MCF 10A (cell line): Measurements from ENCODE around the gene SRPK3. TPM values are rescaled to one million over a fixed set of nuclear protein-coding genes. Genes with fewer than 3 reads are reported as not detected.
"Not testable (repeated sequence)": the region's sequence is repeated elsewhere in the genome, so short reads cannot be mapped to it uniquely, and the experiment has no call there.

Source experiments
- BruUV-seq: library from RNA; stranded (reverse); fragments of 400-500 nt; replicated peaks from 2 replicates; lab custom pipeline; 2021; lab: Mats Ljungman, UMichigan
- CTCF ChIA-PET: fragments of 300-600 bp; sonication (Branson Sonifier 250); formaldehyde crosslinking; extraction: SDS; loops from one replicate; lab custom pipeline; 2021; ENCODE audit warnings: antibody characterized with exemption, inconsistent platforms; lab: Yijun Ruan, JAX
- POLR2A ChIA-PET: fragments of 300-600, 350-650 bp; sonication (Branson Sonifier 250); formaldehyde crosslinking; extraction: SDS; loops from one replicate; lab custom pipeline; 2020; ENCODE audit warnings: antibody characterized with exemption, inconsistent platforms; lab: Yijun Ruan, JAX
- DNase-seq: peaks from one replicate; pipeline ENCODE4 v3.0.0-alpha.2; 2018; ENCODE audit not compliant: unreplicated experiment
- H3K27ac Mint-ChIP-seq: one replicate; pipeline ENCODE4 v1.8.0; 2022; ENCODE audit warnings: mild to moderate bottlenecking, low read depth, mixed read lengths; ENCODE audit not compliant: unreplicated experiment
- H3K27me3 Mint-ChIP-seq: one replicate; pipeline ENCODE4 v1.8.0; 2022; ENCODE audit warnings: mixed read lengths; ENCODE audit not compliant: insufficient read depth, unreplicated experiment
- H3K36me3 Mint-ChIP-seq: one replicate; pipeline ENCODE4 v1.8.0; 2022; ENCODE audit warnings: mild to moderate bottlenecking, moderate library complexity, mixed read lengths; ENCODE audit not compliant: insufficient read depth, unreplicated experiment
- H3K4me1 Mint-ChIP-seq: one replicate; pipeline ENCODE4 v1.8.0; 2022; ENCODE audit warnings: mixed read lengths; ENCODE audit not compliant: insufficient read depth, unreplicated experiment
- H3K4me3 Mint-ChIP-seq: one replicate; pipeline ENCODE4 v1.8.0; 2022; ENCODE audit warnings: mild to moderate bottlenecking, moderate library complexity, mixed read lengths; ENCODE audit not compliant: unreplicated experiment
- H3K9me3 Mint-ChIP-seq: one replicate; pipeline ENCODE4 v1.8.0; 2022; ENCODE audit warnings: mixed read lengths; ENCODE audit not compliant: unreplicated experiment
- CTCF ChIP-seq: fragments of 200-600 bp; IDR thresholded peaks from one replicate; pipeline ENCODE4 v1.8.0; 2022; ENCODE audit warnings: antibody characterized with exemption, mild to moderate bottlenecking; ENCODE audit not compliant: unreplicated experiment
- intact Hi-C: fragments of 100-400 bp; cut with micrococcal nuclease; formaldehyde crosslinking; loops from 2 replicates; pipeline ENCODE4 v1.14.1; 2022
- total RNA-seq: library from RNA; stranded (reverse); gene quantifications from 2 replicates; pipeline ENCODE4 v1.2.3, GENCODE V29; 2022

Gene SRPK3
- total RNA-seq, 1 experiment from 2014 or later = not detected

GRCh38 chrX:153816831-153817690 is 36.2 kb downstream of the SRPK3 start:
- H3K4me3 Mint-ChIP-seq = no peak overlapping the region
- H3K36me3 Mint-ChIP-seq = no peaks in the 10 kb centered on the region
- TF ChIP-seq CTCF = no peak
- intact Hi-C loops = no loop called here
- no peaks in the 10 kb centered on the region for H3K9me3 Mint-ChIP-seq
- ChIA-PET CTCF (no interaction called here), POLR2A (no interaction called here)
- H3K27me3 Mint-ChIP-seq = peaks cover 26% of the 10 kb centered on the region
- no peaks in the 10 kb centered on the region for H3K4me1 Mint-ChIP-seq
- no TSS peak for BruUV-seq
- H3K27ac Mint-ChIP-seq = no peak overlapping the region
- DNase-seq = no peak

GRCh38 chrX:153818064-153818463 is 37.2 kb downstream of the SRPK3 start:
- H3K27ac Mint-ChIP-seq, H3K9me3 Mint-ChIP-seq, POLR2A ChIA-PET, BruUV-seq, intact Hi-C loops, H3K4me3 Mint-ChIP-seq, H3K4me1 Mint-ChIP-seq, DNase-seq, H3K36me3 Mint-ChIP-seq: not testable (repeated sequence)
- H3K27me3 Mint-ChIP-seq = peaks cover 26% of the 10 kb centered on the region
- CTCF ChIA-PET = interaction anchor here (0.6 kb wide), 2 partner anchors 28 to 124 kb away, joined by 3 to 4 read pairs; no protein-coding TSS in a partner anchor

- no peak for TF ChIP-seq CTCF
- BruUV-seq = no TSS peak
- DNase-seq = no peak
- no peaks in the 10 kb centered on the region for H3K36me3 Mint-ChIP-seq
- H3K27me3 Mint-ChIP-seq = peaks cover 22% of the 10 kb centered on the region
- ChIA-PET POLR2A (no interaction called here), CTCF (interaction anchor here (0.6 kb wide), 2 partner anchors 27 to 124 kb away, joined by 3 to 4 read pairs; no protein-coding TSS in a partner anchor)
- intact Hi-C loops = no loop called here
- no peak overlapping the region for H3K4me3 Mint-ChIP-seq
- H3K27ac Mint-ChIP-seq = no peak overlapping the region
- H3K4me1 Mint-ChIP-seq = no peaks in the 10 kb centered on the region
- H3K9me3 Mint-ChIP-seq = no peaks in the 10 kb centered on the region
Measured at GRCh38 chrX:153818571-153819383, 37.9 kb downstream of the SRPK3 start.

- no peaks in the 10 kb centered on the region for H3K36me3 Mint-ChIP-seq
- no TSS peak for BruUV-seq
- TF ChIP-seq CTCF = no peak
- H3K27ac Mint-ChIP-seq = no peak overlapping the region
- peaks cover 29% of the 10 kb centered on the region for H3K27me3 Mint-ChIP-seq
- no peak overlapping the region for H3K4me3 Mint-ChIP-seq
- intact Hi-C loops = no loop called here
- POLR2A ChIA-PET = no interaction called here
- no peak for DNase-seq
- H3K4me1 Mint-ChIP-seq = no peaks in the 10 kb centered on the region
- H3K9me3 Mint-ChIP-seq = no peaks in the 10 kb centered on the region
- CTCF ChIA-PET = interaction anchor here (0.6 to 0.9 kb wide), 2 partner anchors 130 to 271 kb away, joined by 3 read pairs; no protein-coding TSS in a partner anchor
Measured at GRCh38 chrX:153819384-153820040, 38.7 kb downstream of the SRPK3 start.
